Effector CD8-positive, alpha-beta T cell (primary cell): Measurements from ENCODE around the gene ARFGAP2.
A peak's percentile ranks its signal among the peaks of the same experiment; 100 is the strongest.

ENCODE experiments used
- DNase-seq: peaks from one replicate; lab custom pipeline; 2025; lab: John Stamatoyannopoulos, UW

The ARFGAP2 gene

DNA sequence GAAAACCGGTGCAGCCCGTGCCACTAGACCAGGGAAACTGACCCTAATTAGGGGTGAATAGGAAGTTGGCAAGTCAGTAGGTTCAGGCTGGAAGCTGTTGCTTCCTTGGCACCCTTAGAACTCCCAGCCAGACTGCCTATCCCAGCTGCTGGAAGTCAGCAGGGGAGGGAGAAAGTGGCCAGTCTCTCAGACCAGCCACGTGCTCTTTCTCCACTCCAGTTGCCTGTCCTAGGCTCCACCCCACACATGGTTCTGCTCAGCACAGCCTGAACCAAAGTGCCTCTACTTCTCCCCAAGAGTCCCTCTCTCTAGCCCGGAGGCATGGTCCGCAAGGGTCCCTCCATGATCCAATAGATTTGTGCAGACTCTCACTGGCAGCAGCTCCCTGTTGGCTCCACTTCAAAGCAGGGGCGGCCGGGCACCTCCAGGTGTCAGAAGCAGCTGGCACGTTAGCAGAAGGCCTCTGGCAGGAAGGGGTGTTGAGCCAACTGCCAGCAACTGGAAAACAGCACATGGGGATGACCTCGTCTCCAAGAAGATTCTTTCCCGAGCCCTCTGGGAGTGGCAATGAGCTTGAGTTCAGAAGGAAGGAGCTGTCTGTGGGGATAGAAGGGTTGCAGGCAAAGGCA lies 27.7 kb downstream of the ARFGAP2 start:
- DNase-seq: no peak

DNA sequence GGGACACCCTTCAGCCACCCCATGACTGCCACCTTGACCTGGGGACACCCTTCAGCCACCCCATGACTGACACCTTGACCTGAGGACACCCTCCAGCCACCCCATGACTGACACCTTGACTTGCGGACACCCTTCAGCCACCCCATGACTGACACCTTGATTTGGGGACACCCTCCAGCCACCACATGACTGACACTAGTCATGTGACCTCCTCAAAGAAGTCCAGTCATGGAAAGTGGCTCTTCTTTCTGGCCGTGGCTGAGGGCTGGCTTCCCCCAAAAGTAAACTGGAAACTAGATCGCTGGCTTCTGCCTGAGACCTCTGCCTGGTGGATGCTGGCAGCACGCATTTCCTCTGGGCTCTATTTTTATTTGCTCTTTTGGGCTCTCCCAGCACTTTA lies 28.4 kb downstream of the ARFGAP2 start:
- DNase-seq: no peak

DNA sequence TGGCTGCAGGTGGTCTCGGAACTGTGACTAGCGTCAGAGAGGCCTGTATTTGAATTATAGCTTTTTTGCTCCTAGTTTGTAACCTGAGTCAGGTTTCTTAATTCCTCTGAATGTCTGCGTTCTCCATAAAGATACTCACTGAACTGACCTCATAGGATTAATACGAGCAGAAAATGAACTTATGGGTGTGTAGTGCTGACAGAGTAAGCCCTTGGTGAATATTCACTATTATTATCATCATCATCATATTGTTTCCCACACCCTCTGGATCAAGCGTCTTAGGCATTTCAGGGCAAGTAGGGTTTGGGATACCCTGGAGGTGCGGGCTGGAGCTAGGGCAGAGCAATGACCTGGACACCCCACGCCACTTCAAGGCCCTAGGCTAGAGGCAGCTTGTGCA lies 29.0 kb downstream of the ARFGAP2 start:
- no peak for DNase-seq

DNA sequence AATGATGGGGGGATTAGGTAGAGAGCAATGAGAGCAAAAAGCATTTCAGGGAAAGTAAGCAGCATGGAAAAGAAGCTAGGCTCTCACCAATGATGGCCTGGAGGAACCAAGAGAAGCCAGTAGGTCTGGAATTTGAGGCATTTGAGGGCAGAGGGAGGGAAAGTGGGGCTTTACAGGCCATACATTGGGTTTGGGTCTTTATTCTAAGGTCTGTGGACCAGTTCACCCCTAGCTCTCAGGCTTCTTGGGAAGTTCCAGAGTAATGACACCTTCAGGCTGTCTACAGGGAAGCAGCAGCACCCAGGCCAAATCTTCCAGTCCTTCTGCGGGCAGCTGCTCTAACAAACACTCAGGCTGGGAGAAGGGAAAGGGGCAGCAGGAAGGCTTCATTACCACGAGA lies 29.4 kb downstream of the ARFGAP2 start:
- no peak for DNase-seq

DNA sequence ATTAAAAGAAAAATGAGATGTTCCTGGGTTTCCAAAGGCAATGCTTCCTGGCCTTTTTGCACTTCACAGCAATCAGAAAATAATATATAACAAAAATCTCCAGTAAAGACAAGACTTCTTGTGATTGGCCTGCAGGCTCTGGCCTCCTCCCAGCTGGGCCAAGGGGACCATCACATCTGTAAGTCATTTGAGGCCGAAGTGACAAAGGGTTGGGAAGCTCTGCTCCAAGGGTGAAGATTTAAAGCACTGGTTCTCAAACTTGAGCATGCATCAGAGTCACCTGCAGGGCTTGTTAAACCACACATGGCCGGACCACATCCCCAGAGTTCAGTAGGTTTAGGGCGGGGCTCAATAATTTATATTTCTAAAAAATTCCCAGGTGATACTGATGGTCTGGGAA lies 32.1 kb downstream of the ARFGAP2 start:
- no peak for DNase-seq

DNA sequence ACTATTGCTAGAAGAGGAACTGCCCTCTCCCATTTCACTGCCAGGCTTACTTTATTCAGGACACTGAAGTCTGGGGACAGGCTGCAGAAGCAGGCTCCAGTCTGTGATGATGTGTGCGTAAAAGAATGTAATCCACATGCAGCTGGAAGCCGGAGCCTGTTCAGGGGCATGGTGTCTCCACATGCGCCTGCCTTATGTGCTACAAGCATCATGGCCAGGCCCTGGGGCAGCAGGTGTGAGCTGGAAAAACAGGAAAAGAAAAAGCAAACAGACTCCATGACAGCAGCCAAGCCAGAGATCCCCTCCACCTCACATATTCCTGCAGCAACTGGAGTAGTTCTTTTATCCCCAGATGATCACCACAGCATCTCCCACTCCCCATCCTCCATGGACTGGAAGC lies 33.4 kb downstream of the ARFGAP2 start:
- no peak for DNase-seq

DNA sequence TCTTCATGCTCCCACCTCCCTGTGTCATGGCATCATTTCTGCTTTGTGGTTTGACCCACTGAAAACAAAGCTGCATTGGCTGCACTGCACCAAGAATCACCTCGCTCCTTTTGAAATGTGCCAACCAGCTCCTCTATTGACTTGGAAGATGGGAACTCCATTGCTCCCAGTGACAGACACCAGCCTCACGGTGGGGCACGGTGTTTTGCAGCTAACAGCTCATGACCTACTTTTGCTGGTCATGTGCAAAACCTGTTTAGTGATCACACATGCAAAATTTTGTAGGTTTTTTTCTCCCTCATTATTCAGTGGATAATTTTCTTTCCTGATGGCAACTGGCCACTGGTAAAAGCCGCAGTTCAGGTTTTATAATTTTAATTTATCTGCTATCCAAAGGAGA lies 36.8 kb downstream of the ARFGAP2 start:
- no peak for DNase-seq

DNA sequence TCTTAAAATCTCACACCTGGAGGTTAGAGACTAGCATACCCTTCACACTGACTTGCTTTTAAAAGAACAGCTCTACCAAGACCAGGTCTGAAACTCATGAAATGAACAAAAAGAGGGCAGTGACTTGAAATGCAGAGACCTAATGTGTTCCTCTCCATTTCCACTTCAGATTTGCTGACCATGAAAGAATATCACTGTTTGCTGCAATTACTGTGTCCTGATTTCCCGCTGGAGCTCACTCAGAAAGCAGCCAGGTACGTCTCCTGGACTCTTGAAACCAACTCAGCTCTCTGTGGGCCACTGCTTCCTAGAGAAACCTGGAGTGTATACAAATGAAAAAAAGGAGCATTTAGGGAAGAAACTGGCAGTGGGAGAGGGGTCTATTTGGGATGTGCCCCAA lies 39.2 kb downstream of the ARFGAP2 start:
- DNase-seq: no peak

DNA sequence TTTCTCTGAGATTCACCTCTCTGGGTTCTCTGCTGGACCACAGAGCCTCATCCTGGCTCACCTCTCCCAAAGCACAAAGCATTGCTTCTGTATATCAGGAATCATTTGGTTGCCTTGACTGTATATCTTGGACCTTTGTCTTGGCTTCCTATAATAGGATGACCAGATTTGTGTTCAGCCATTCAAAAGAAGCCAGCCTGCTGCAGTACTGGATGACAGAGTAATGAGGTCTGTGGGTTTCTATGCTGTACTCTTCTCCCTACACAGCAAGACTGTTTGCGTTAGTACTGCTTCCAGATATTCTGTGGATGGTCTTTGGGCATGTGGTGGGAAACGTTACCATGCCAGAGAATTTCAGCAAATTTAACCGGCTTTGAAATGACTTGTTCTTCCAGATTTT lies 39.8 kb downstream of the ARFGAP2 start:
- no peak for DNase-seq

DNA sequence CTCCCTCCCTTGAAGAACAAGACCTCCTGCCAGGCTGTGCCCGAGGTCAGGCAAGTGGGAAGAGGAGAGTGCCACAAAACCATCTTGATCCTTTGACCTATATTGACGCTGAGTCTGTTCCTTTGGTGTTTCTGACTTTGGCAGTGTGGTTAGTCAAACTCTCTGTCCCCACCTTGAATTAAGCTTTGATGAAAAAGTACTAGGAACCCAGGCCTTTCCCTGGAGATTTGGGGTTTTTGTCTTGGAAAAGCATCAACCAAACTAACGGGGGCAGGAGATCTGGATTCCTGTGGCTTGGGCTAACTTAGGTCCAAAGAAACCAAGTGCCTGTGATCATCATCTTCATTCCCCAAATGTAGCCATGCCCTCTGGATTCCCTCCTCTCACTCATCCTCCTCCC lies 40.4 kb downstream of the ARFGAP2 start:
- no peak for DNase-seq

DNA sequence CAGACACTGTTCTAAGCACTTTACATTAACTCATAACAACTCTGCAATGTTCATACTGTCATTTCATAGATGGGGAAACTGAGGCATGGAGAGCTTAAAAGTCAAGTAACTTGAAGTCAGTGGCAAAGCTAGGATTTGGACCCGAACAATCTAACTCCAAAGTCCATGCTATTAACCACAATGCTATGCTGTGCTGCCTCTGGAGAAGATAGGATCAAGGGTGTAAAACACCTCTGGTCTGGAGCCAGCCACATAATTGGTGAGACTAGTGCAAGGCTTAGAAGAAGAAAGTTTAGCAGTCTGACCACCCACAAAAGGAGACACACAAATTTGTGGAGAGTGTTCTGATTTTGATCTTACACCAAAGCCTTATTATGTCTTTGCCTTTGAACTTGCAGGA lies 43.7 kb downstream of the ARFGAP2 start:
- no peak for DNase-seq

DNA sequence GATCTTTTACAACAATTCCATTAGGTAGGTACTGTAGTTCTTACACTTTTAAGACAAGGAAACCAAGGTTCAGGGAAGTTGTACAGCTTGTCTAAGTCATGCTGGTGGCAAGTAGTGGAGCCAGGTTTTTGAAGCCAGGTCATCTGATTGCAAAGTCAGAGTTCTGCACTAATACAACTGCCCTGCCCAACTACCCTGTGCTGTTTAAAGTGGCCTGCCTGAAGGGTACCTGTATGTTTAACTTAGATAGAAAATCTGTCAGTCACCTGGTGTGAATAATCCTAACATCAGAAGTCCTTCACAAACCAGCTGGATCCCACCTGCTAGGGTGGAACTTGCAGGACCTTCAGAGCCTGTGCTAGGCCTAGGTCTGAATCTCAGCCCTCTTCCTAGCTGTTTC lies 44.2 kb downstream of the ARFGAP2 start:
- DNase-seq: no peak

DNA sequence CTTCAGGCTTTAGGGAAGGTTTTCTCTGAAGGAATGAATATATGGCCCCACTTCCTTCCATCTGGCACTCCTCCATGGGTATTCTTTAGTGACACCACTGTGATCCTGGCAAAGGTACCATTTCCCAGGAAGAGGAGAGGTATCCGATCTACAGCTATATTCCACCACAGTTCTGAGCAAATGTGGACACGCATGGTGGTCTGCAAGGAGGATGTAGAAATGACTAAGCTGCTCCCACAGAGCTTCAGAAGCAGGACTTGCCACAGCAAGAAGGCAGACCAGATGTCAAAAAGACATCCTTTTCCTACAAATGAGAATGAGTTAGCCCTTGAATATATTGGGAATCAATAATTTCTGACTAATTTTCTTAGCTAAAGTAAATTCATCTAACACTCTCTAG lies 45.5 kb downstream of the ARFGAP2 start:
- no peak for DNase-seq

DNA sequence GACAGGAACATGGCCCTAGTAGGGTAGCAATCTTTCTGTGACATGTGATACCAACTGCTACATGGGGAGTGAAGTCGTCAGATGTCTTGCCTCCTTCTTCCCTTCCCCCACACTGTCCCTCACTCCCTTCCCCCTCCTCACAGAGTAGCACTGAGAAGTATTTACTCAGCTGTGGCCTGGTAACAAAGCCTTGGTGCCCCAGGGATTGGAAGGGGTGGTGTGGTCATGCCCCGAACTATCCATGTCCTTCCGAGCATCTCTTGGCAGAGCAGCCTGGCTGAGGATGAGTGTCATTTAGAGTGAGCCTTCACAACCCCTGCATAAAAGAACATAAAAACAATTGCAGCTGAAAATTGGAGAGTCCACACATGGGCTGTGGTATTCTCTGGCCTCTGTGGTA lies 46.1 kb downstream of the ARFGAP2 start:
- no peak for DNase-seq

DNA sequence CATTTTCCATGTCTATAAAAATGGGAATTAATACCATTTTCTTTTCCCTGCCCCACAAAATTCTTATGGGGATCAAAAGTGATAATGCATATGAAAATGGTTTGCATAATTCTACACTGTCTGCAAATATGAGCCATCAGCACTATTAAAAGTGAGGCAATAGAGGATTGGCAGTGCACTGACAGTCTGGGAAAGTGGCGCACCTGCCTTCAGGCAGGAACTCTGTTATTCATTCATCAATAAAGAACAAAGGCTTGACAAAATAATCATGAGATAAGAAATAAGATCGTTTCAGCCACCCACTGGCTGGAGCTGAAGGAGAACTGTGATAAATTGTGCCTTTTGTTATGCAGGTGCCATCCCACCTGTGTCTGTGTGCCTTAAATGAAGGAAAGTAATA lies 49.5 kb downstream of the ARFGAP2 start:
- no peak for DNase-seq

DNA sequence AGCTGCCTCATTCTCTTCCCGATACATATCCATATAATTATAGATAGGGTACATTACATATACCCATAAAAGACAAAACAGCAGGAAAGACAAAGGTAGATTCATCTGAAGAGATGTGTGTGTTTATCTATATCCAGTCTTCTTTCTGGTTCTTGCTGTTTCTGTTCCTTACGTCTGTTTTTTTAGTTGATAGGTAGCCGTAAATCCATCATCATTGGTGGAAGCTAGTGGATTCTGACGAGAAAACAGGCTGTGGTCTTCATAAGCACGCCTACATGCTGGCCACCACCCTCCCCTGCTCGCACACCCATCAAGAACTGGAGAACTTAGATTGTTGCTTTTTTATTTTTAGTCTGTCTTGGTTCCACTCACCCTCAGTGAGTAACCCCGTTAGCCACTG lies 51.6 kb downstream of the ARFGAP2 start:
- no peak for DNase-seq

DNA sequence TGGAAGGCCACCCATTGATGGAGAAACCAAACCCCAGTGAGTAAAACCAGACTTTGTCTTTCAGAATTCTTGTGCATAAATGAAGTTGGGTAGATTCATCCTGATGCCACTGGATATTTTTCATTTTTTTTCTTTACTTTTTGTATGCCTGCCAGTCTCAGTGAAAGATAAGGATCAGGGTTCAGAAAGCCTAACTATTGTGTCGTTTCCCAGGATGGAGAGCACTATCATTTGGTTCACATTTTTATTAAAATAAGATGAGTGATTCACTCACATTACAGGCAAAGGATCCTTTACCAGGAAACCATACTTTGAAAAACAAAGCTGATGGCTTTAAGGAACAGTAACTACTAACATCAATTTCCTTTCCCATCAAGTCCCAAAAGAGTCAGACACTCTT lies 52.0 kb downstream of the ARFGAP2 start:
- DNase-seq: no peak

DNA sequence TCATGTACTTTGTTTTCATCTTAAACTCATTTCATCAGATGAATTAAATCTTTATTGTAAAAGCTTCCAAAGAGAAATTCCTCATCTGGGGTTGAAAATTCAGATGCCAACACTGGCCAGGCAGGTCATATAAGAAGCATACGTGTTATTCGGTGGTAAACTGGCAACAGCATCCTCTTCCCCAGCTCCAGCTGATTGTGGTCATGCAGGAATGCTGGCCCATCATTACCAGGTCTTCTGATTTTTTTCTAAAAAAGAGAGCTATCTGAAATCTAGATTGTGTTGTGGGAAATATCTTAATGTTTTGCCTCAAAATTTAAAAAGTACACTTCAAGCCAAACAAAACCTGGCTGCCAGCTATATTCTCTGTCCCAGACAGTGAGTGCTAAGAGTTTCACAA lies 53.6 kb downstream of the ARFGAP2 start:
- DNase-seq: no peak

DNA sequence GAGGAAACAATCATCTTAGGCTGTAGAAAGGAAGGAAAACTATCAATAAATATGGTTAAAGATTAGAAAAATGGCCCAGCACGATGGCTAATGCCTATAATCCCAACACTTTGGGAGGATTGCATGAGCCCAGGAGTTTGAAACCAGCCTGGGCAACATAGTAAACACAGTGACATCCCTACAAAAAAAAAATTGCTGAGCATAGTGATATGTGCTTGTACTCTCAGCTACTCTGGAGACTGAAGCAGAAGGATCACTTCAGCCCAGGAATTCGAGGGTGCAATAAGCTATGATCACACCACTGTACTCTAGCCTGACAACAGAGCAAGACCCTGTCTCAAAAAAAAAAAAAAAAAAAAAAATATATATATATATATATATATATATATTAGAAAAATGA lies 54.9 kb downstream of the ARFGAP2 start:
- no peak for DNase-seq

DNA sequence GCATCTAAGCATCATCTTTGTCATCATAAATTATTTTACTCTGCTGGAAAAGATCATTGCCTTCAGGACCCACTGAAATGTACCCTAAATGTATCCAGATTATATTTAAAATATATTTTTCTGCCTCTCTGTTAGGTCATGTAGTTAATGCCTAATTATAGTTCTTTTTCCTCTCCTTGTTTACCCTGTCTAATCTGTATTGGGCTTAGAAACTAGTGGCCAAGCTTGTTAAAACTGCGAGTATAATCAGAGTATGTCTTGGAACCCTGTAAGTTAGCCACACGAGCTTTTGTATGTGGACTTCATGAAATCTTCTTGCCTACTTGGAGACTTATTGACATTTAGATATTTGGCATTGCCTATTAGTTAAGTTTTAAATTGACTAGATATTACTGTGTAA lies 55.6 kb downstream of the ARFGAP2 start:
- DNase-seq: no peak

DNA sequence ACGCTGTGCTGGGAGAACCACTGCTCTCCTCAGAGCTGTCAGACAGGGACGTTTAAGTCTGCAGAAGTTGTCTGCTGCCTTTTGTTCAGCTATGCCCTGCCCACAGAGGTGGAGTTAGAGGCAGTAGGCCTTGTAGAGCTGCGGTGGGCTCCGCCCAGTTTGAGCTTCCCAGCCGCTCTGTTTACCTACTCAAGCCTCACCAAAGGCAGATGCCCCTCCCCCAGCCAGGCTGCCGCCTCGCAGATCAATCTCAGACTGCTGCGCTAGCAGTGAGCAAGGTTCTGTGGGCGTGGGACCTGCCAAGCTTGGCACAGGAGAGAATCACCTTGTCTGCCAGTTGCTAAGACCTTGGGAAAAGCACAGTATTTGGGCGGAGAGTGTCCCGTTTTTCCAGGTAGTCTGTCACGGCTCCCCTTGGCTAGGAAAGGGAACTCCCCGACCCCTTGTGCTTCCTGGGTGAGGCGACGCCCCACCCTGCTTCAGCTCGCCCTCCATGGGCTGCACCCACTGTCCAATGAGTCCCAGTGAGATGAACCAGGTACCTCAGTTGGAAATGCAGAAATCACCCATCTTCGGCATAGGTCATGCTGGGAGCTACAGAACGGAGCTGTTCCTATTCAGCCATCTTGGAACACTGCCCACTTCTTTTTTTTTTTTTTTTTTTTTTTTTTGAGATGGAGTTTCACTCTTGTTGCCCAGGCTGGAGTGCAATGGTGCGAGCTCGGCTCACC lies 57.6 kb downstream of the ARFGAP2 start:
- DNase-seq: peak; percentile 1
